Islet precursor cell (in vitro differentiated cells): Measurements from ENCODE around the gene EBF3.

Experiments used
- DNase-seq: peaks from one replicate; pipeline ENCODE4 v3.0.0-alpha.2; 2018

EBF3 gene

GRCh38 chr10:129958629-129959543 lies 5.2 kb downstream of the EBF3 start:
- DNase-seq, result peak; percentile 65

- peak; percentile 37 for DNase-seq
These were observed 5.9 kb downstream of the EBF3 start for GRCh38 chr10:129958148-129958628.

GRCh38 chr10:129956876-129957673 lies 7.0 kb downstream of the EBF3 start:
- DNase-seq, result peak; percentile 0

- DNase-seq, result no peak
These were observed 7.8 kb downstream of the EBF3 start for GRCh38 chr10:129956286-129956670.

- no peak for DNase-seq
These were observed 8.3 kb downstream of the EBF3 start for GRCh38 chr10:129955601-129956285.

- no peak for DNase-seq
These were observed 9.4 kb downstream of the EBF3 start for GRCh38 chr10:129954492-129955315.

- DNase-seq, result no peak
These were observed 10.7 kb downstream of the EBF3 start for GRCh38 chr10:129953119-129954051.

- no peak for DNase-seq
These were observed 11.5 kb downstream of the EBF3 start for GRCh38 chr10:129952378-129953118.

GRCh38 chr10:129951970-129952265 lies 12.2 kb downstream of the EBF3 start:
- no peak for DNase-seq

- DNase-seq, result no peak
These were observed 12.7 kb downstream of the EBF3 start for GRCh38 chr10:129951101-129951969.

- DNase-seq, result no peak
These were observed 13.4 kb downstream of the EBF3 start for GRCh38 chr10:129950676-129951075.

- peak; percentile 89 for DNase-seq
These were observed 14.2 kb downstream of the EBF3 start for GRCh38 chr10:129949891-129950291.

- DNase-seq, result no peak
These were observed 14.7 kb downstream of the EBF3 start for GRCh38 chr10:129949411-129949810.

GRCh38 chr10:129946859-129947258 lies 17.2 kb downstream of the EBF3 start:
- no peak for DNase-seq

- no peak for DNase-seq
These were observed 17.9 kb downstream of the EBF3 start for GRCh38 chr10:129945941-129946760.

GRCh38 chr10:129945526-129945925 lies 18.5 kb downstream of the EBF3 start:
- no peak for DNase-seq

GRCh38 chr10:129945064-129945463 lies 19.0 kb downstream of the EBF3 start:
- no peak for DNase-seq

GRCh38 chr10:129944456-129944855 lies 19.6 kb downstream of the EBF3 start:
- DNase-seq, result no peak
